Psoas muscle (tissue), 8 donors: ENCODE results near the gene USF3. TPM values are rescaled to one million over a fixed set of nuclear protein-coding genes. Genes with fewer than 3 reads are reported as not detected.

Experiments
- ATAC-seq, 4 donors: fragments of 200-7000 bp; cut with Tn5 transposase; one replicate each; pipeline ENCODE4 v1.9.1; 2020; ENCODE audit warnings: moderate library complexity in 3 of 4, mild to moderate bottlenecking in 2 of 4
- DNase-seq, 2 donors: peaks; one replicate each; pipeline ENCODE4 v3.0.0-alpha.2; 2020
- H3K27ac ChIP-seq: fragments of 200-600 bp; one replicate; pipeline ENCODE4 v1.8.0; 2022
- H3K27me3 ChIP-seq, 3 donors: fragments of 200-600 bp in 1 of 3; one replicate each; pipeline versions ENCODE4 v1.6.1 to v1.8.0; 2013 to 2022; ENCODE audit warnings: low read length in 2 of 3, mild to moderate bottlenecking in 2 of 3, moderate library complexity in 1 of 3; ENCODE audit not compliant: insufficient read depth in 3 of 3
- H3K36me3 ChIP-seq, 2 donors: fragments of 200-600 bp in 1 of 2; one replicate each; pipeline versions ENCODE4 v1.6.1 to v1.8.0; 2013 to 2022; ENCODE audit warnings: low read depth in 1 of 2, mild to moderate bottlenecking in 1 of 2, moderate library complexity in 1 of 2; ENCODE audit not compliant: insufficient read depth in 1 of 2
- H3K4me1 ChIP-seq: fragments of 200-600 bp; one replicate; pipeline ENCODE4 v1.8.0; 2022
- H3K4me3 ChIP-seq: fragments of 200-600 bp; one replicate; pipeline ENCODE4 v1.8.0; 2022; ENCODE audit warnings: mild to moderate bottlenecking
- H3K9me3 ChIP-seq: fragments of 200-600 bp; one replicate; pipeline ENCODE4 v1.8.0; 2022
- WGBS, 3 donors: extraction: QIAGEN DNeasy Blood & Tissue Kit; methylation state at CpG; one replicate each; pipeline versions ENCODE4 v1.1.6 to v1.1.7; 2013; 5-methylcytosine and 5-hydroxymethylcytosine counted together
- intact Hi-C, 2 donors: fragments of 100-400 bp; cut with DNase I; formaldehyde crosslinking; loops; one replicate each; pipeline versions ENCODE4 v1.11.0 to v1.14.2; 2022
- polyA plus RNA-seq, 3 donors: library from polyadenylated mRNA; stranded (reverse); fragments of 200-250 nt; gene quantifications; one replicate each; pipeline ENCODE4 v1.2.3, GENCODE V29; 2013
- total RNA-seq, 4 donors: library from RNA; stranded (reverse); fragmentation: NEBNext Ultra II Directional in 2 of 4; extraction: Animal tissue kit (Norgen Biotek cat#: 25700) in 2 of 4; gene quantifications; one replicate each; pipeline versions ENCODE4 v1.2.1 to v1.2.4, GENCODE V29; 2021 to 2023
- TF ChIP-seq, protein P1 (sequence below): fragments of 200-600 bp; IDR thresholded peaks from one replicate; pipeline ENCODE4 v1.8.0; 2022; ENCODE audit warnings: antibody characterized with exemption
- donor health status: healthy with polysubstance abuse.
- donor health status: DM: no; HTN: no; CAD: no; lungs with moderate emphysema.
- donor health status: Bipolar disorder and iron deficiency.
- donor health status: healthy.
- donor health status: DM: yes; HTN: yes; CAD: no.
- donor health status: DM: no; HTN: no; CAD: no.
- donor health status: DM: no; HTN: no; CAD: no.
- donor health status: DM: yes; HTN: yes; CAD: no.

The USF3 gene
- total and polyA plus RNA-seq, 7 donors: 6.3 to 35.4 (median 20.4) TPM

DNA sequence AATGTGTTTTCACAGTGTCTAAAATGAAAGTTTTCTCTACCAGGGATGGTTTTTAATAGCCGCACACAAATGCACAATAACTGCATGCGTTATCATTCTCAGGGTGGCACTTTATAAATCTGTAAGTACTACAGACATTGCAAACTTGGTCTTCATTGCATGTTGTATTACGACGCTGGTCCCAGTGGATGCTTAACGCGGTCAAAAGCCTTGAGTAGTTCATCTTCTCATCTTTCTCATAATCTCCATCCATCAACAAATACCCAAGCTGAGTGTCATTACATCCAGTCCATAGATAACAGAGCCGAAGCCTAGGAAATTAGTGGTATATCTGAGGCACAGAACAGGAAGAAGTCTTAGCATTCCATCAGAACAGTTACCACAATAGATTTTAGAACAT is 72.6 kb downstream of the USF3 start:
- intact Hi-C loops: no loop called here
- ATAC-seq: no peak
- Histone ChIP-seq H3K4me3 (no peak overlapping the region), H3K4me1 (peaks cover 8% of the 10 kb centered on the region), H3K36me3 (no peaks in the 10 kb centered on the region), H3K27me3 (no peaks in the 10 kb centered on the region), H3K9me3 (no peaks in the 10 kb centered on the region), H3K27ac (no peak overlapping the region)
- no peak for DNase-seq
- 81 to 86% (median 85%) methylated on average over 7 of the region's 7 CpGs for WGBS, 3 donors
- TF ChIP-seq, protein P1, sequence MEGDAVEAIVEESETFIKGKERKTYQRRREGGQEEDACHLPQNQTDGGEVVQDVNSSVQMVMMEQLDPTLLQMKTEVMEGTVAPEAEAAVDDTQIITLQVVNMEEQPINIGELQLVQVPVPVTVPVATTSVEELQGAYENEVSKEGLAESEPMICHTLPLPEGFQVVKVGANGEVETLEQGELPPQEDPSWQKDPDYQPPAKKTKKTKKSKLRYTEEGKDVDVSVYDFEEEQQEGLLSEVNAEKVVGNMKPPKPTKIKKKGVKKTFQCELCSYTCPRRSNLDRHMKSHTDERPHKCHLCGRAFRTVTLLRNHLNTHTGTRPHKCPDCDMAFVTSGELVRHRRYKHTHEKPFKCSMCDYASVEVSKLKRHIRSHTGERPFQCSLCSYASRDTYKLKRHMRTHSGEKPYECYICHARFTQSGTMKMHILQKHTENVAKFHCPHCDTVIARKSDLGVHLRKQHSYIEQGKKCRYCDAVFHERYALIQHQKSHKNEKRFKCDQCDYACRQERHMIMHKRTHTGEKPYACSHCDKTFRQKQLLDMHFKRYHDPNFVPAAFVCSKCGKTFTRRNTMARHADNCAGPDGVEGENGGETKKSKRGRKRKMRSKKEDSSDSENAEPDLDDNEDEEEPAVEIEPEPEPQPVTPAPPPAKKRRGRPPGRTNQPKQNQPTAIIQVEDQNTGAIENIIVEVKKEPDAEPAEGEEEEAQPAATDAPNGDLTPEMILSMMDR: no peak

DNA sequence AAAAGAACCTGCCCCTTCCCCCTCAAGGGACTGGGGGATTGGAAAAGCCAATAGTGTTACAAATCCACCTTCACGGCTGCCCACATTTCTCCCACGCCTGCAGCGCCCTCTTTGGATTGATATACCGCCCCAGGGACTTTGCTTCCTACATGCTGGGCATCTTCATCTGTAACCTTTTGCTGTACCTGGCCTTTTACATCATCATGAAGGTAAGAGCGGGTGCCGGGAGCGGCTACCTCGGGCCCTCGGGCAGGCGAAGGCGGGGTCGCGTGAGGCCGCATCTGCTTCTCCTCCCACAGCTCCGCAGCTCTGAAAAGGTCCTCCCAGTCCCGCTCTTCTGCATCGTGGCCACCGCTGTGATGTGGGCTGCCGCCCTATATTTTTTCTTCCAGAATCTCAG is 73.1 kb downstream of the USF3 start:
- 31 to 49% (median 45%) methylated on average over 19 of the region's 19 CpGs for WGBS, 3 donors
- H3K27me3 ChIP-seq: no peaks in the 10 kb centered on the region
- intact Hi-C loops: no loop called here
- TF ChIP-seq, protein P1: no peak
- no peak for DNase-seq
- no peak overlapping the region for H3K27ac ChIP-seq
- no peak overlapping the region for H3K4me3 ChIP-seq
- H3K4me1 ChIP-seq: peaks cover 5% of the 10 kb centered on the region
- no peaks in the 10 kb centered on the region for H3K9me3 ChIP-seq
- H3K36me3 ChIP-seq: no peaks in the 10 kb centered on the region
- ATAC-seq: no peak

GRCh38 chr3:113620091-113620490 is 76.4 kb downstream of the USF3 start:
- DNase-seq: no peak
- TF ChIP-seq, protein P1: no peak
- Histone ChIP-seq H3K27ac (no peak overlapping the region), H3K9me3 (no peaks in the 10 kb centered on the region), H3K27me3 (no peaks in the 10 kb centered on the region), H3K4me1 (peaks cover 1% of the 10 kb centered on the region), H3K36me3 (no peaks in the 10 kb centered on the region), H3K4me3 (no peak overlapping the region)
- intact Hi-C loops: no loop called here
- ATAC-seq: no peak

GRCh38 chr3:113617726-113618125 is 78.7 kb downstream of the USF3 start:
- TF ChIP-seq, protein P1: no peak
- no peak for ATAC-seq
- Histone ChIP-seq H3K27me3 (no peaks in the 10 kb centered on the region), H3K4me1 (peaks cover 8% of the 10 kb centered on the region), H3K36me3 (no peaks in the 10 kb centered on the region), H3K9me3 (no peaks in the 10 kb centered on the region), H3K27ac (no peak overlapping the region), H3K4me3 (no peak overlapping the region)
- intact Hi-C loops: no loop called here
- WGBS, 3 donors: 89 to 95% (median 94%) methylated on average over 2 of the region's 2 CpGs
- no peak for DNase-seq

DNA sequence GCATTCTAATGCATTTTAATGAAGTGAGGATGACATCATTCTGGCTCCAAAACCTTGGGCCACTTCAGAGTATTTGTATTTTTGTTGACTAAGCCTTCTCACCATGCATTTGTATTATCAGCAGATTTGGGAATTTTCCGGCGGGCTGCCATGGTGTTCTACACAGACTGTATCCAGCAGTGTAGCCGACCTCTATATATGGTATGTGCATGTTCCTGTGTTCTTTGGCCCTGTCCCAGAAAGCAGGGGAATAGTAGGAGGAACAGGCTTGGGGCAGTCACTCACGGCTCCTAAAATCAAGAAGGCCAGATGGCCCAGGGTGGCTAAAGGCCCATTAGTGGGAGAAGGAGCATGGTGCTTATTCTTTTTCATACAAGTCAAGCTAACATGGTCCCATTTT is 80.5 kb downstream of the USF3 start:
- H3K36me3 ChIP-seq: no peaks in the 10 kb centered on the region
- intact Hi-C loops: no loop called here
- ATAC-seq (peak in 2 of 4 donors; percentile 59 to 62), DNase-seq (no peak)
- H3K4me3 ChIP-seq: no peak overlapping the region
- H3K9me3 ChIP-seq: no peaks in the 10 kb centered on the region
- WGBS, 3 donors: 45 to 64% (median 45%) methylated on average over 4 of the region's 4 CpGs
- peaks cover 8% of the 10 kb centered on the region for H3K4me1 ChIP-seq
- H3K27ac ChIP-seq: no peak overlapping the region
- TF ChIP-seq, protein P1: no peak
- H3K27me3 ChIP-seq: no peaks in the 10 kb centered on the region
